GM19455 (cell line): ENCODE data around the gene LBP.
"Not testable (repeated sequence)": the region's sequence is repeated elsewhere in the genome, so short reads cannot be mapped to it uniquely, and the experiment has no call there.

Source experiments
- ATAC-seq: cut with Tn5 transposase; IDR thresholded peaks from one replicate; pipeline ENCODE4 v1.9.1; 2021; ENCODE audit not compliant: unreplicated experiment

LBP gene

DNA sequence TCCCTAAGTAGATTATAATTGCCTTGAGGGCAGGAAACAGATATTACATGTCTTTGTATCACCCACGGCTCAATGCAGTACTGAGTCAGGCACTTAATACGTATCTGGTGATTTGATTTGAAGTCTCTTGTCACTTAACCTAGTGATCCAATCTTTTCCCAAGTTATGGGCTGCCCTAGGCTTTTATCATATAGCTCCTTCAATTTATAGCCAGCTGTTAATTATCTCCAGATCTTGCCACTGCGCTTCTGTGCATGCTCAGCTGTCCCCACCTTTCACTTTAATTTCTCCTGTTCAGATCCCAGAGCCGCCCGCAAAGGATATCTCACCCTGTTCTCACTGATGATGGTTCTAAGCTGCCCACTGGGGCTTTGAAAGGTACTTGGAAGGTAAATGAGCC lies 47.0 kb downstream of the LBP start:
- ATAC-seq = no peak

GRCh38 chr20:38395165-38395564 lies 48.9 kb downstream of the LBP start:
- no peak for ATAC-seq

- not testable (repeated sequence) for ATAC-seq
These were observed 49.6 kb downstream of the LBP start for GRCh38 chr20:38395751-38396395.

- no peak for ATAC-seq
These were observed 55.8 kb downstream of the LBP start for GRCh38 chr20:38402089-38402488.

DNA sequence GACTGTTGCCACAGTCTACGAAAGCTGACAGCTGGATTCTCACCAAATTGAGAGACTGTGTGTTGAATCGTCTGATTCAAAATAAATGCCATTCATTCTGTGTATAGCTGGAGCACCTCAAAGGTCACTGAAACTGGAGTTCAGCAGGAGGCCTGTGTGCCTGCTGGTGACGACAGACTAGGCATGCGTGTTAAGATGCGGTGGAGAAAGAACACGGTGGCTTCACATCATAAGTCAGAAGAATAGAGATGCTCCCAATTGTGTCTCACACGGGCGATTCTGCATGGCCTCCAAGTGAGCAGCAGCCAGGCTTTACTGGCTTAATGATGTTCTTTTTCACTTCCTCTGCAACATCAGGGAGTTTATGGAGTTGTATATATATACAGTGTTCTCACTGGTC lies 56.5 kb downstream of the LBP start:
- ATAC-seq = no peak

- ATAC-seq = no peak
These were observed 57.7 kb downstream of the LBP start for GRCh38 chr20:38404016-38404415.

GRCh38 chr20:38405132-38405531 lies 58.9 kb downstream of the LBP start:
- ATAC-seq = no peak

- no peak for ATAC-seq
These were observed 60.2 kb downstream of the LBP start for GRCh38 chr20:38406476-38406875.

DNA sequence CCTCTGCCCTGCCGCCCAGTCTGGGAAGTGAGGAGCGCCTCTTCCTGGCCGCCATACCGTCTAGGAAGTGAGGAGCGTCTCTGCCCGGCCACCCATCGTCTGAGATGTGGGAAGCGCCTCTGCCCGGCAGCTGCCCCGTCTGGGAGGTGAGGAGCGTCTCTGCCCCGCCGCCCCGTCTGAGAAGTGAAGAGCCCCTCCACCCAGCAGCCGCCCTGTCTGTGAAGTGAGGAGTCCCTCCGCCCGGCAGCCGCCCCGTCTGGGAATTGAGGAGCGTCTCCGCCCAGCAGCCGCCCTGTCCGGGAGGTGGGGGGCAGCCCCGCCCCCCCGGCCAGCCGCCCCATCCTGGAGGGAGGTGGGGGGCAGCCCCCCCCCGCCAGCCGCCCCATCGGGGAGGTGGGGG lies 61.0 kb downstream of the LBP start:
- no peak for ATAC-seq

DNA sequence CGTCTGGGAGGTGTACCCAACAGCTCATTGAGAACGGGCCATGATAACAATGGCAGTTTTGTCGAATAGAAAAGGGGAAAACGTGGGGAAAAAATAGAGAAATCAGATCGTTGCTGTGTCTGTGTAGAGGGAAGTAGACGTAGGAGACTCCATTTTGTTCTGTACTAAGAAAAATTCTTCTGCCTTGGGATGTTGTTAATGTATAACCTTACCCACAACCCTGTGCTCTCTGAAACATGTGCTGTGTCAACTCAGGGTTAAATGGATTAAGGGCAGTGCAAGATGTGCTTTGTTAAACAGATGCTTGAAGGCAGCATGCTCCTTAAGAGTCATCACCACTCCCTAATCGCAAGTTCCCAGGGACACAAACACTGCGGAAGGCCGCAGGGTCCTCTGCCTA lies 61.5 kb downstream of the LBP start:
- not testable (repeated sequence) for ATAC-seq

- ATAC-seq = no peak
These were observed 66.7 kb downstream of the LBP start for GRCh38 chr20:38412877-38413577.

GRCh38 chr20:38414769-38415450 lies 68.6 kb downstream of the LBP start:
- no peak for ATAC-seq

DNA sequence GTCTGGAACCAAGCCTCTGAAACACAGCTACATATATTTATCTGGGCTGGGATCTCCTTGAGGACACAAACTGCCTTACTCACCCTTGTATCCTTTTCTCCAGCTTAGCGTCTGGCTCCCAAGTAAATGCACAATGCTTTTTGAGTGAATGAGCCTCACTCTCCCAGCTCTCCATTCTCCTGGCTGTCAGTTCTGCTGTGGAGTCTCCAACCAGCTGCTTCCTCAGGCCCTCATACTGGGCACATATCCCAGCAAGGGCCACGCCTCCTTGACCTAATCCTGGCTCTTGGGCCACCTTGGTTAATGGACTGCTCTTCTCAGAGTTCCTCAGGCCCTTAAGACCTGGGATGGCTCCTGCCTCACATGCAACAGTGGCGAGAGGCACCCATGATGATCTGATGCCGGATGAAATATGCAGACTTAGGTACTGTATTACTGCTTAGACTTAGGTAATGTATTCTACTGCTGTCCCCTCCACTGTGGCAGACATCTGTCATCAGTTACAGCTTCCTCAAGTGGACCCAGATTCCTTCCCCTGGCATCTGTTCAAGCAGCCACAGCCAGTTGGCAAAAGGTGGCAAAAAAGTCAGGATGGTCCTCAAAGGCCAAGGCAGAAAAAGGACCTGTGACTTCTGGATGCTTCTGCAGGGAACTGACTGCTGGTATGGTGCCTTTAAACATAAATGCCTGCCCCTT lies 72.4 kb downstream of the LBP start:
- ATAC-seq = no peak

DNA sequence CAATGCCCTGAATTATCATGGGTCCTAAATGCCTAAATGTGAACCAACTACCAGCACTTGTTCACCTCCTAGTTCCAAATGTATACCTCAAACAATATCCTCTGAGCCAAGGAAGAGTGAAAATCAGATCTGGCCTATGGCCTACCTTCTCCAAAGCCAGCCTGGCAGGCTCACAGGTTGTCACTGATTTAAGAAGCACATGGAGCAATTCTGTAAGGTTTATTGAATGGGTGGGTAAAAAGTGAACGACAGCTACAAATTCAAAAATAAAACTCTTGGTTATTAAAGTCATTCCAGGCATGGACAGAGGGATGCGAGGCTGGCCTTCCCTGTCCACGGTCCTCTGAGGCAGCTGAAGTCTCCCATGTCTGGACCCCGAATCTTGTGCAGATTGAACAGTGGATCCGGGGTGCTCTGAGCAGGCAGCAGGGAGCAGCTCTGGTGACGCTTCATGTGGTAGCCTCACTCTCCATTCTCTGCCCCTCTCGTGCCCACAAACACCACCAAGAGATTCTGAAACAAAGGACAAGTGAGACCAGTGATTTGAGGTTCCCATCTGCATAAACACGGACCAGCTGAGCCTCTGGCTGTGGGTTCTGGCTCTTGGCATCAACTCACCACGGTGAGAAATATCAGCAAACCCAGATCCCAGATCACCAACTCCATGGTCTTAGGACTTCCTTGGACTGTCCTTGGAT lies 74.3 kb downstream of the LBP start:
- no peak for ATAC-seq

DNA sequence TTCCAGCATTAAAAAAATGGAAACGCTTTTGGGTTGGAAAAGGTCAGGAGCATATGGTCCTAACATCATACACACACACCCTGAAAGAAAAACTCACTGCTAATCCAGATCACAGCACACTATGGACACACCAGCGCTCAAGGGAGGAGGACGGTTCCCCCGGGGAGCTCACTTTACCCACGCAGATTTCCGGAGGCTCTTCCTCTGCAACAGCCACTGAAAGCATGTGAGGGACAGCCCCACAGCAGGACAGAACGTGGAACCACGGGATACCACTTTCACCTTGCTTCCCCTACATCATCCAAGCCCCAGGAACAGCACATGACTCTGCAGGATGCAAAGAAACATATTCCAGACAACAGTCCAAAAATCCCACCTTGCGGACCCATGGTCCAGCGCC lies 75.6 kb downstream of the LBP start:
- no peak for ATAC-seq

DNA sequence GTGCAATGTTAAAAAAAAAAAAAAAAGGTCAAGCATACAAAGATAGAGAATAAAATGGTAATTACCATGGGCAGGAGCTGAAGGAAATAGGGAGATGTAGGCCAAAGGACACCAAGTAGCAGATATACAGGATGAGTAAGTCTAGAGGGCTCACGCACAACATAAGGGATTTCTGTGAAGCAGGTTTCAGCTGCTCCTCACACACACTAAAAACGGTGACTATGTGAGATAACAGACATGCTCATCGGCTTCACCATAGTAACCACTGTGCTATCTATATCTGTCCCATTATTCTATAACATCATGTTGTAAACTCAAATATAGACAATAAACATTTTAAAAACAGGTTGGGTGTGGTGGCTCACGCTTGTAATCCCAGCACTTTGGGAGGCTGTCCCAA lies 77.3 kb downstream of the LBP start:
- ATAC-seq = no peak

DNA sequence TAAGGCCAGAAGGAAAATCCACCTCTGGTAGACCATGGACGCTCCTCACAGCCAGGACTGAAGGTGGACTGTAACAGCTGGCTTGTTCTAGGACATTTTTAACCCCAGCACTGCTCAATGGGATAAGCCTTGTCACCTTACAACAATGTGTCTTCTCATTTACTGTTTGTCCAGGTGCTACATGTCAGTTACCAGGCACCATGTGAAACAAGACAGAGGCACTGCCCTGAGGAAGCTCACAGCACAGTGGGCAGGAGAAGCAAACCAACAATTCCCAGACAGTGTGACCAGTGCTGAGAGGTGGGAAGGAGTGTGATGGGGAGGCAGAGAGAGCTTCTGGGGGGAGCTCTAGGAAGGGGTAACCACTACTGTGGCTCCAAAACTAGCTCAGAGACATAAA lies 78.1 kb downstream of the LBP start:
- no peak for ATAC-seq

DNA sequence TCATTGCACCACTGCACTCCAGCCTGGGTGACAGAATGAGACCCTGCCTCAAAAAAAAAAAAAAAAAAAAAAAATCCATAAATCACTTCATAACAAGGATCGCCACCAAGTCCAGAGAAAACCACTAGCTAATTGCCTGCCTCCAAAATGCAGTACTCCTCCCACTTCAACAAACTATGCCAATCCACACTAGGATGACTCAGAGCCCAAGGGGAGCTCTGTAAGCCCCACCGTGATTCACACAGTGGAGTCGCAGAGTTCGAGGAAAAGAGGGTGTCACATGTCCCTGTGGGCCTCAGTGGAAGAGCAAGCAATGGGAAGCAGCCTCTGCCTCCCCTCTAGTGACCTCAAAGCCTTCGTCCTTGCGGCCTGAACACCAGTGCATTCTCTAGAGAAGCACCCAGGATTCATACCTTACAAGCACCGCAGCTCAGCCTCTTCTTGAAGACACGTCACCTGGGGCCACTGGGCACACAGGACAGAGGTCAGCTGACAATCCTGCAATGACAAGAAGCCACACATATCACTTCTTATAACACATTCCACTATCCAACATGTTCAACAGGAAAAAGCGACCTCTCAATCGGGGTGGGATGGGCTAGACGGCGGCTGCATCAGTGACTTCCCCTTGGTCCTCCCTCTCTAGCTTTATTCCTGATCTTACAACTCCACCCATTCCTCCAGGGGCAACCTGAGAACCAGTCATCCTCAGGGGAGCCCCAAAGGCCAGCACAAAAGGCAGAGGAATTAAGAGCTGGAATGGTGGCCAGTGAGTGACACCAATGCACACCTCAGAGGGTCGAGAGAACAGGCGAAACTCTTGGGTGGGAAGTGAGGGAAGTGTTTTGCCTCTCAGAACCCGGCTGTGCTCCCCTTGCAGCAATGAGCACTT lies 80.0 kb downstream of the LBP start:
- ATAC-seq = no peak
